PC-3 (cell line): ENCODE data around the gene FAM184A. TPM values are rescaled to one million over a fixed set of nuclear protein-coding genes. Genes with fewer than 3 reads are reported as not detected.

Source experiments
- ATAC-seq: fragments of 200-7000 bp; cut with Tn5 transposase; 2 replicates; pipeline ENCODE4 v1.9.1; 2020; ENCODE audit warnings: mild to moderate bottlenecking, moderate library complexity
- BruUV-seq: library from RNA; stranded (reverse); fragments of 400-500 nt; replicated peaks from 2 replicates; lab custom pipeline; 2021; lab: Mats Ljungman, UMichigan
- CTCF ChIA-PET: fragments of 300-600 bp; sonication (Branson Sonifier 250); formaldehyde crosslinking; loops from one replicate; lab custom pipeline; 2022; ENCODE audit warnings: antibody characterized with exemption; lab: Charles Lee
- POLR2A ChIA-PET: fragments of 300-600 bp; sonication (Branson Sonifier 250); formaldehyde crosslinking; loops from one replicate; lab custom pipeline; 2022; ENCODE audit warnings: antibody characterized with exemption; ENCODE audit not compliant: unreplicated experiment; lab: Charles Lee
- DNase-seq: peaks from one replicate; pipeline ENCODE4 v3.0.0-alpha.2; 2015
- H2AFZ ChIP-seq: fragments of 300-600 bp; sonication (generic); 2 replicates; pipeline ENCODE4 v1.6.0; 2016; ENCODE audit warnings: antibody characterized with exemption, low read length
- H3F3A ChIP-seq: fragments of 300-600 bp; sonication (generic); one replicate; pipeline ENCODE4 v1.6.0; 2017; ENCODE audit warnings: antibody characterized with exemption, low read length, control low read depth, mild to moderate bottlenecking; ENCODE audit not compliant: unreplicated experiment
- H3K27ac ChIP-seq: fragments of 300-600 bp; sonication (generic); 2 replicates; pipeline ENCODE4 v1.5.1; 2016; ENCODE audit warnings: mild to moderate bottlenecking, low read length
- H3K27me3 ChIP-seq: fragments of 300-600 bp; sonication (generic); 2 replicates; pipeline ENCODE4 v1.6.1; 2016; ENCODE audit warnings: low read length, mixed read lengths
- H3K36me3 ChIP-seq: fragments of 300-600 bp; sonication (generic); 2 replicates; pipeline ENCODE4 v1.6.1; 2016; ENCODE audit warnings: low read depth, mixed run types, low read length, mixed read lengths
- H3K4me1 ChIP-seq: fragments of 300-600 bp; sonication (generic); 2 replicates; pipeline ENCODE4 v1.5.1; 2016; ENCODE audit warnings: low read length; ENCODE audit not compliant: insufficient read depth
- H3K4me2 ChIP-seq: fragments of 300-600 bp; sonication (generic); 2 replicates; pipeline ENCODE4 v1.6.0; 2016; ENCODE audit warnings: low read length
- H3K4me3 ChIP-seq: fragments of 300-600 bp; sonication (generic); 2 replicates; pipeline ENCODE4 v1.5.1; 2016; ENCODE audit warnings: mild to moderate bottlenecking, low read length, mixed read lengths
- H3K79me2 ChIP-seq: fragments of 300-600 bp; sonication (generic); 2 replicates; pipeline ENCODE4 v1.6.1; 2017; ENCODE audit warnings: low read length, mixed read lengths
- H3K9ac ChIP-seq: fragments of 300-600 bp; sonication (generic); 2 replicates; pipeline ENCODE4 v1.6.0; 2016; ENCODE audit warnings: mild to moderate bottlenecking, low read length
- H3K9me2 ChIP-seq: fragments of 300-600 bp; sonication (generic); replicated peaks from 2 replicates; pipeline ENCODE4 v1.6.1; 2016; ENCODE audit warnings: mixed run types, low read length, mixed read lengths
- H3K9me3 ChIP-seq: fragments of 300-600 bp; sonication (generic); 2 replicates; pipeline ENCODE4 v1.6.1; 2016; ENCODE audit warnings: low read length, mixed read lengths
- H4K20me1 ChIP-seq: fragments of 300-600 bp; sonication (generic); 2 replicates; pipeline ENCODE4 v1.6.1; 2016; ENCODE audit warnings: low read length, mixed read lengths
- CTCF ChIP-seq: fragments of 300-600 bp; sonication (generic); conservative IDR thresholded peaks from 2 replicates; pipeline ENCODE4 v1.5.1; 2017; ENCODE audit warnings: antibody characterized with exemption, low read depth, mild to moderate bottlenecking, low read length
- EZH2 ChIP-seq: fragments of 300-600 bp; sonication (generic); IDR thresholded peaks from one replicate; pipeline ENCODE4 v1.6.1; 2017; ENCODE audit warnings: antibody characterized with exemption, mild to moderate bottlenecking, low read length; ENCODE audit not compliant: unreplicated experiment
- EZH2phosphoT487 ChIP-seq: fragments of 300-600 bp; sonication (generic); IDR thresholded peaks from 2 replicates; pipeline ENCODE4 v1.6.1; 2018; ENCODE audit warnings: mild to moderate bottlenecking, antibody characterized with exemption, low read length, borderline replicate concordance
- intact Hi-C: fragments of 100-400 bp; cut with micrococcal nuclease; formaldehyde crosslinking; loops from 2 replicates; pipeline ENCODE4 v1.9.0; 2023
- total RNA-seq: library from RNA; depleted of rRNA; stranded (reverse); fragments of >200 nt; gene quantifications from 2 replicates; pipeline ENCODE4 v1.2.3, GENCODE V29; 2014

FAM184A gene
- total RNA-seq, 1 experiment from 2014 or later = 4.4 TPM

DNA sequence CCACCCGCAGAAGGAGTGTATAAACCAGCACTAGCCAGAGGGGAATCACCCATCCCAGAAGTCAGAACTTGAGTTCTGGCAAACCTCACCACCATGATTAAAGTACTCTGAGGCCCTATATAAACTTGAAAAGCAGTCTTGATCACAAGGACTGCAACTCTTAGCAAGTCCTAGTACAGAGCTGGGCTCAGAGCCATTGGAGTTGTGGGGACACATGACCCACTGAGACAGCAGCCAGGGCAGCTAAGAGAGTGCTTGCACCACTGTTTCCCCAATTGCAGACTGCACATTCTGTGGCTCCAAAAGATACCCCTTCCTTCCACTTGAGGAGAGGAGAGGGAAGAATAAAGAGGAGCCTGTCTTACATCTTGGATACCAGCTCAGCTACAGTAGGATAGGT lies 138.8 kb downstream of the FAM184A start:
- TF ChIP-seq CTCF (no peak), EZH2 (no peak), EZH2phosphoT487 (no peak)
- POLR2A ChIA-PET = no interaction called here
- Histone ChIP-seq H3K9ac (no peak overlapping the region), H3K27me3 (no peaks in the 10 kb centered on the region), H3K79me2 (peaks cover 11% of the 10 kb centered on the region; the same call in 1 of the 2 replicates), H3K4me1 (0 out of 2 replicates have a peak, but pooled peaks cover 4% of the 10 kb centered on the region), H2AFZ (no peak overlapping the region), H3K9me2 (no peaks in the 10 kb centered on the region), H3F3A (no peaks in the 10 kb centered on the region), H3K9me3 (no peaks in the 10 kb centered on the region), H4K20me1 (no peaks in the 10 kb centered on the region), H3K4me3 (no peak overlapping the region), H3K36me3 (no peaks in the 10 kb centered on the region), H3K4me2 (no peak overlapping the region), H3K27ac (no peak overlapping the region)
- CTCF ChIA-PET = no interaction called here
- BruUV-seq = no TSS peak
- intact Hi-C loops = no loop called here
- ATAC-seq (no peak), DNase-seq (no peak)

- POLR2A ChIA-PET = no interaction called here
- H3K4me1 ChIP-seq = peaks cover 23% of the 10 kb centered on the region
- CTCF ChIA-PET = no interaction called here
- H3K4me2 ChIP-seq = peak overlapping the region; percentile 92
- no peak overlapping the region for H2AFZ ChIP-seq
- ATAC-seq (no peak), DNase-seq (no peak)
- TF ChIP-seq EZH2phosphoT487 = no peak
- no peak for TF ChIP-seq CTCF
- no peak for TF ChIP-seq EZH2
- H3K9me3 ChIP-seq = no peaks in the 10 kb centered on the region
- H3K4me3 ChIP-seq = peak overlapping the region; percentile 86; the same call in 1 of the 2 replicates
- no TSS peak for BruUV-seq
- H3K27me3 ChIP-seq = no peaks in the 10 kb centered on the region
- H3K9me2 ChIP-seq = no peaks in the 10 kb centered on the region
- no peaks in the 10 kb centered on the region for H3F3A ChIP-seq
- H3K27ac ChIP-seq = no peak overlapping the region
- intact Hi-C loops = no loop called here
- H4K20me1 ChIP-seq = no peaks in the 10 kb centered on the region
- no peak overlapping the region for H3K9ac ChIP-seq
- H3K36me3 ChIP-seq = no peaks in the 10 kb centered on the region
- H3K79me2 ChIP-seq = peaks cover 31% of the 10 kb centered on the region
These were observed 142.3 kb downstream of the FAM184A start for GRCh38 chr6:118935978-118936703.

GRCh38 chr6:118935331-118935668 lies 143.2 kb downstream of the FAM184A start:
- DNase-seq = no peak
- H3K4me3 ChIP-seq = peak overlapping the region; percentile 86
- ATAC-seq = no peak
- H3K27ac ChIP-seq = no peak overlapping the region
- ChIA-PET POLR2A (no interaction called here), CTCF (no interaction called here)
- H3K9ac ChIP-seq = peak overlapping the region; percentile 90; the same call in 1 of the 2 replicates
- no peak for TF ChIP-seq EZH2
- TF ChIP-seq EZH2phosphoT487 = no peak
- TF ChIP-seq CTCF = no peak
- H3K27me3 ChIP-seq = no peaks in the 10 kb centered on the region
- no peaks in the 10 kb centered on the region for H3K9me3 ChIP-seq
- peak overlapping the region; percentile 92 for H3K4me2 ChIP-seq
- no peaks in the 10 kb centered on the region; the same call in none of the 2 replicates for H3K36me3 ChIP-seq
- peaks cover 36% of the 10 kb centered on the region for H3K79me2 ChIP-seq
- H3F3A ChIP-seq = no peaks in the 10 kb centered on the region
- H4K20me1 ChIP-seq = no peaks in the 10 kb centered on the region
- peaks cover 32% of the 10 kb centered on the region for H3K4me1 ChIP-seq
- no peaks in the 10 kb centered on the region for H3K9me2 ChIP-seq
- intact Hi-C loops = no loop called here
- TSS peak; percentile 52 for BruUV-seq
- peak overlapping the region; percentile 97 for H2AFZ ChIP-seq
